Cardiac muscle cell (in vitro differentiated cells and primary cell): Measurements from ENCODE around the gene DCK. TPM values are rescaled to one million over a fixed set of nuclear protein-coding genes. Genes with fewer than 3 reads are reported as not detected.
A peak's percentile ranks its signal among the peaks of the same experiment; 100 is the strongest.
"Not testable (repeated sequence)": the region's sequence is repeated elsewhere in the genome, so short reads cannot be mapped to it uniquely, and the experiment has no call there.

Experiments used
- DNase-seq, 2 donors: peaks; one replicate each; pipeline versions ENCODE4 v3.0.0 to v3.0.0-alpha.2; 2010 to 2017; ENCODE audit warnings: low read depth in 1 of 2, low spot score in 1 of 2
- H3K27ac ChIP-seq: fragments of 200-600 bp; sonication (generic); 2 replicates; pipeline ENCODE4 v1.5.1; 2016
- H3K27me3 ChIP-seq: fragments of 200-600 bp; sonication (generic); 2 replicates; pipeline ENCODE4 v1.6.0; 2016; ENCODE audit warnings: control low read depth
- H3K36me3 ChIP-seq: fragments of 200-600 bp; sonication (generic); 2 replicates; pipeline ENCODE4 v1.5.1; 2016; ENCODE audit warnings: control low read depth
- H3K4me1 ChIP-seq: fragments of 200-600 bp; sonication (generic); 2 replicates; pipeline ENCODE4 v1.8.1; 2017; ENCODE audit warnings: low read depth, mild to moderate bottlenecking, mixed run types
- H3K4me3 ChIP-seq: fragments of 200-600 bp; sonication (generic); 2 replicates; pipeline ENCODE4 v1.5.1; 2016; ENCODE audit warnings: mild to moderate bottlenecking
- H3K9me3 ChIP-seq: fragments of 200-600 bp; sonication (generic); 2 replicates; pipeline ENCODE4 v1.5.1; 2017; ENCODE audit warnings: low read depth, mild to moderate bottlenecking, control low read depth
- CTCF ChIP-seq: IDR thresholded peaks from 2 replicates; pipeline ENCODE4 v1.5.1; 2012; ENCODE audit warnings: low read depth, mild to moderate bottlenecking, low read length
- polyA plus RNA-seq: library from polyadenylated mRNA; unstranded; fragments of >200 nt; fragmentation: Nextera tagmentation; extraction: Ambion mirVana; gene quantifications from 2 replicates; pipeline ENCODE4 v1.2.1, GENCODE V29; 2016
- total RNA-seq: library from RNA; depleted of rRNA; stranded (reverse); fragments of >200 nt; gene quantifications from 2 replicates; pipeline ENCODE4 v1.2.3, GENCODE V29; 2016

The DCK gene
- total and polyA plus RNA-seq, 2 experiments from 2014 or later = 10.1 to 13.1 TPM

DNA sequence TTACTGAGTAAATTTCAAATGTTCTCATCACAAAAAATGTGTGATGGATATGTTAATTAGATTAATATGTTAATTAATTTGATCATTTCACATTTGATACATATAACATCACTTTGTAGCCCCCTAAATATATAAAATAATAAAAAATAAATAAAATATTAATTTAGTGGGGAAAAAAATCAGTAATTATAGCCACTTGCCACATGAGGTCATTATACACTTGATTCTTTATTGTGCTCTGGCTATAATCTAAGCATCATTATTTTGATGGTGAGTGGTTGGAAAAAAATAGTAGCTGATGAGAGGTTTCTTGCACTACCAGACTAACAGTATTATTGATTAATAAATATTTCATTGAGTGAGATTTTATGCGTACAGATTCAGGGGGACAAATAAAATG is 57.4 kb downstream of the DCK start:
- no peak for TF ChIP-seq CTCF
- H3K4me1 ChIP-seq = no peaks in the 10 kb centered on the region
- no peaks in the 10 kb centered on the region for H3K36me3 ChIP-seq
- H3K9me3 ChIP-seq = no peaks in the 10 kb centered on the region
- H3K27ac ChIP-seq = no peak overlapping the region
- no peak overlapping the region for H3K4me3 ChIP-seq
- no peaks in the 10 kb centered on the region for H3K27me3 ChIP-seq
- DNase-seq = peak in 1 of 2 donors; percentile 5

- no peaks in the 10 kb centered on the region for H3K36me3 ChIP-seq
- H3K27ac ChIP-seq = no peak overlapping the region
- no peaks in the 10 kb centered on the region for H3K4me1 ChIP-seq
- H3K9me3 ChIP-seq = no peaks in the 10 kb centered on the region
- TF ChIP-seq CTCF = no peak
- no peak for DNase-seq
- H3K27me3 ChIP-seq = no peaks in the 10 kb centered on the region
- H3K4me3 ChIP-seq = no peak overlapping the region
These were observed 58.6 kb downstream of the DCK start for GRCh38 chr4:71052034-71052433.

- no peak overlapping the region for H3K27ac ChIP-seq
- no peak for TF ChIP-seq CTCF
- H3K27me3 ChIP-seq = no peaks in the 10 kb centered on the region
- no peaks in the 10 kb centered on the region for H3K9me3 ChIP-seq
- no peak overlapping the region for H3K4me3 ChIP-seq
- no peak for DNase-seq
- no peaks in the 10 kb centered on the region for H3K36me3 ChIP-seq
- no peaks in the 10 kb centered on the region for H3K4me1 ChIP-seq
These were observed 59.3 kb downstream of the DCK start for GRCh38 chr4:71052716-71053115.

- DNase-seq, H3K27ac ChIP-seq, H3K36me3 ChIP-seq: not testable (repeated sequence)
These were observed 60.2 kb downstream of the DCK start for GRCh38 chr4:71053613-71054012.

DNA sequence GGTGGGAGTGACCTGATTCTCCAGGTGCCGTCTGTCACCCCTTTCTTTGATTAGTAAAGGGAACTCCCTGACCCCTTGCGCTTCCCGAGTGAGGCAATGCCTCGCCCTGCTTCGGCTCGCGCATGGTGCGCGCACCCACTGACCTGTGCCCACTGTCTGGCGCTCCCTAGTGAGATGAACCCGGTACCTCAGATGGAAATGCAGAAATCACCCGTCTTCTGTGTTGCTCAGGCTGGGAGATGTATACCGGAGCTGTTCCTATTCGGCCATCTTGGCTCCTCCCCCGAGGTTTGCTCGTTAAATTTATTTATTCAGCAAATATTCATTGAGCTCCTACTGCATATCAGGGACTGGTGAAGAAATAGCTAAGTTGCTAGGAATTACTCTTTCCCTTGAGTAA is 66.1 kb downstream of the DCK start:
- not testable (repeated sequence) for H3K4me3 ChIP-seq, H3K4me1 ChIP-seq, H3K9me3 ChIP-seq, H3K36me3 ChIP-seq, DNase-seq, H3K27me3 ChIP-seq, H3K27ac ChIP-seq

More at GRCh38 chr4:71053613-71054012, 60.2 kb downstream of the DCK start:
- not testable (repeated sequence) for H3K9me3 ChIP-seq, H3K4me1 ChIP-seq, H3K27me3 ChIP-seq, H3K4me3 ChIP-seq

DNA sequence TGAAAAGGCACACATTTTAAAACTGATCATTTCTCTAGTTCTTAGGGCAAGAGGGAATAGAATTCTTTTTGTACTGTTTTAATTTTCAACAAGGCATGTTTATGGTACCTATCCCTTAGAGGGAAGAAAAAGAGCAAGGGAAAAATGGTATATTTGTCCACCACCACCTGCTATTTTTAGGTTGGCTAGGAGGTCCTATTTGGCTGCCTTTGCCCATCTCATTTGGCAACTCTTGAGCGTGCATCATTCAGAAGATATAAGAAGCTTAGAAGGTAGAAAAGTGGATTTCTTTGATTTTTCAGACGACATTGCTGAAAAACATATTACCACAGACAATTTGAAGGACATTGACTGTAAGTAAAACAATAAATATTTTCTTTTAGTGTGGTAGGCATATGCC is 69.0 kb downstream of the DCK start:
- no peaks in the 10 kb centered on the region for H3K36me3 ChIP-seq
- H3K4me1 ChIP-seq = no peaks in the 10 kb centered on the region
- H3K27ac ChIP-seq = no peak overlapping the region
- TF ChIP-seq CTCF = no peak
- no peak overlapping the region for H3K4me3 ChIP-seq
- H3K9me3 ChIP-seq = no peaks in the 10 kb centered on the region
- no peaks in the 10 kb centered on the region for H3K27me3 ChIP-seq
- DNase-seq = no peak

DNA sequence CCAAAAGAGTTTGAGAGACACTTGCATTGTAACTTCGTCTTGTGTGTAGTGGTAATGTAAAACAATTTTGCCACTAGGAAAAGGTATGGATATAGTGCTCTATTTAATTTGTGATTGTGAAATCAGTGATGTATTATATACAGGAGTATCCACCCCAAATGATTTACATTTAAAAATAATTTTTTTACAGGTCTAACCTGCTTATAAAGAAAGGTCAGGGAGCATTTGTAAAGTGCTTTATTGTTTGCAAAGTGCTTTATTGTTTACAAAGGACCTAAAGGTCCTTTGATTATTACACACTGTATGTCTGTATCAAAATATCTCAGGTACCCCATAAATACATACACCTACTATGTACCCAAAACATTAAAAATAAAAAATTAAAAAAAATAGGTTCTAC is 70.3 kb downstream of the DCK start:
- TF ChIP-seq CTCF = no peak
- no peaks in the 10 kb centered on the region for H3K9me3 ChIP-seq
- no peaks in the 10 kb centered on the region for H3K36me3 ChIP-seq
- H3K4me3 ChIP-seq = no peak overlapping the region
- no peaks in the 10 kb centered on the region for H3K4me1 ChIP-seq
- H3K27me3 ChIP-seq = no peaks in the 10 kb centered on the region
- no peak for DNase-seq
- H3K27ac ChIP-seq = no peak overlapping the region
